K562 (cell line): ENCODE results near the gene CRLF2. TPM values are rescaled to one million over a fixed set of nuclear protein-coding genes. Genes with fewer than 3 reads are reported as not detected.

Experiments used
- ATAC-seq: fragments of 200-7000 bp; cut with Tn5 transposase; 3 replicates; pipeline ENCODE4 v1.9.1; 2020; ENCODE audit warnings: moderate library complexity
- BruUV-seq: library from RNA; stranded (reverse); fragments of 400-500 nt; replicated peaks from 2 replicates; lab custom pipeline; 2021; lab: Mats Ljungman, UMichigan
- CTCF ChIA-PET: fragments of 300-600 bp; formaldehyde crosslinking; extraction: SDS; loops from one replicate; lab custom pipeline; 2021; ENCODE audit warnings: low intra/inter-chr PET ratio; lab: Yijun Ruan, JAX
- POLR2A ChIA-PET: fragments of 300-600, 350-650 bp; sonication (Branson Sonifier 250); formaldehyde crosslinking; extraction: SDS; loops from one replicate; lab custom pipeline; 2021; ENCODE audit warnings: antibody characterized with exemption, inconsistent platforms; lab: Yijun Ruan, JAX
- DNase-seq, 4 experiments: peaks; one replicate each; pipeline versions ENCODE4 v3.0.0 to v3.0.0-alpha.2; 2011 to 2018; ENCODE audit warnings: low spot score in 3 of 4, mixed read lengths in 3 of 4; ENCODE audit errors: extremely low read depth in 1 of 4
- FAIRE-seq: peaks from 2 replicates; lab custom pipeline; 2011; peaks lifted over from hg19 to GRCh38; lab: Jason Lieb, UNC
- H2AFZ ChIP-seq: 2 replicates; pipeline ENCODE4 v1.6.0; 2011; ENCODE audit warnings: low read depth, low read length, control low read depth, inconsistent platforms
- H3K27ac ChIP-seq: fragments of 200-600 bp; 3 replicates; pipeline ENCODE4 v1.8.0; 2011; ENCODE audit warnings: low read depth, mild to moderate bottlenecking, control low read depth, inconsistent platforms, low read length, moderate library complexity, mixed read lengths; ENCODE audit errors: extremely low read depth
- H3K27me3 ChIP-seq, 2 experiments: fragments of 300-600 bp in 1 of 2; 2 replicates in 1 of 2; 3 replicates in 1 of 2; pipeline versions ENCODE4 v1.6.0 to v1.8.0; 2011; ENCODE audit warnings: inconsistent platforms in 2 of 2, low read length in 2 of 2, mild to moderate bottlenecking in 1 of 2, mixed read lengths in 1 of 2, moderate library complexity in 1 of 2; ENCODE audit not compliant: control insufficient read depth in 2 of 2, insufficient read depth in 2 of 2
- H3K36me3 ChIP-seq: fragments of 300-600 bp; 3 replicates; pipeline ENCODE4 v1.8.0; 2011; ENCODE audit warnings: mild to moderate bottlenecking, low read length, inconsistent platforms; ENCODE audit not compliant: control insufficient read depth, insufficient read depth
- H3K4me1 ChIP-seq, 2 experiments: fragments of 200-600 bp in 1 of 2; replicated peaks in 1 of 2; 2 replicates in 1 of 2; 3 replicates in 1 of 2; pipeline versions ENCODE4 v1.5.1 to v1.8.0; 2011; ENCODE audit warnings: inconsistent platforms in 2 of 2, low read length in 2 of 2, mild to moderate bottlenecking in 1 of 2, mixed read lengths in 1 of 2, moderate library complexity in 1 of 2; ENCODE audit not compliant: control insufficient read depth in 2 of 2, insufficient read depth in 2 of 2
- H3K4me2 ChIP-seq: 2 replicates; pipeline ENCODE4 v1.6.1; 2011; ENCODE audit warnings: low read length, control low read depth, inconsistent platforms, mixed read lengths; ENCODE audit not compliant: insufficient read depth
- H3K4me3 ChIP-seq: fragments of 200-600 bp; sonication (generic), shearing (Covaris generic); 2 replicates; pipeline ENCODE4 v1.5.1; 2016; ENCODE audit warnings: control low read depth, inconsistent platforms
- H3K79me2 ChIP-seq: fragments of 200-600 bp; 3 replicates; pipeline ENCODE4 v1.8.0; 2011; ENCODE audit warnings: low read length, inconsistent platforms; ENCODE audit not compliant: control insufficient read depth, insufficient read depth
- H3K9ac ChIP-seq, 2 experiments: 2 replicates each; pipeline versions ENCODE4 v1.6.0 to v1.6.1; 2011; ENCODE audit warnings: low read depth in 2 of 2, low read length in 2 of 2, control low read depth in 1 of 2, inconsistent platforms in 1 of 2, mild to moderate bottlenecking in 1 of 2, mixed read lengths in 1 of 2; ENCODE audit not compliant: insufficient read depth in 1 of 2
- H3K9me1 ChIP-seq: one replicate; pipeline ENCODE4 v1.6.0; 2011; ENCODE audit warnings: inconsistent platforms, mild to moderate bottlenecking, low read length, moderate library complexity; ENCODE audit not compliant: control insufficient read depth, insufficient read depth
- H3K9me3 ChIP-seq: replicated peaks from 2 replicates; pipeline ENCODE4 v1.5.1; 2011; ENCODE audit warnings: low read depth, low read length, inconsistent platforms; ENCODE audit not compliant: control insufficient read depth, insufficient read depth
- H4K20me1 ChIP-seq: replicated peaks from 2 replicates; pipeline ENCODE4 v1.6.1; 2011; ENCODE audit warnings: low read length, inconsistent platforms, mixed read lengths; ENCODE audit not compliant: control insufficient read depth, insufficient read depth
- BMI1 ChIP-seq: fragments of 150-350 bp; IDR thresholded peaks from 2 replicates; pipeline ENCODE4 v1.6.1; 2014; ENCODE audit warnings: low read length
- CREB5 ChIP-seq: fragments of 250-450 bp; sonication (Bioruptor Pico); IDR thresholded peaks from 2 replicates; pipeline ENCODE4 v1.5.0; 2020; ENCODE audit warnings: mild to moderate bottlenecking
- CREBBP ChIP-seq: IDR thresholded peaks from one replicate; pipeline ENCODE4 v1.6.1; 2012; ENCODE audit warnings: low read depth, mild to moderate bottlenecking, control low read depth, inconsistent platforms, low read length
- DACH1 ChIP-seq: fragments of 450-650 bp; IDR thresholded peaks from 2 replicates; pipeline ENCODE4 v1.6.1; 2018; ENCODE audit not compliant: partially characterized antibody
- E2F5 ChIP-seq: sonication (generic); formaldehyde crosslinking; IDR thresholded peaks from 2 replicates; pipeline ENCODE4 v1.8.0; 2022; ENCODE audit warnings: mild to moderate bottlenecking, missing genetic modification reagents
- HBP1 ChIP-seq: fragments of 450-650 bp; formaldehyde crosslinking; IDR thresholded peaks from 2 replicates; pipeline ENCODE4 v1.4.0; 2022; ENCODE audit warnings: missing genetic modification characterization
- HNRNPUL1 ChIP-seq: fragments of 200-400 bp; formaldehyde crosslinking; IDR thresholded peaks from 2 replicates; pipeline ENCODE4 v1.6.1; 2017; ENCODE audit warnings: low read length
- NUFIP1 ChIP-seq: fragments of 450-650 bp; IDR thresholded peaks from 2 replicates; pipeline ENCODE4 v1.6.1; 2018; ENCODE audit not compliant: partially characterized antibody
- PPARD ChIP-seq: fragments of 250-450 bp; sonication (Bioruptor Pico); IDR thresholded peaks from 2 replicates; pipeline ENCODE4 v1.8.0; 2022; ENCODE audit warnings: inconsistent platforms, mild to moderate bottlenecking, moderate library complexity
- PRPF4 ChIP-seq: fragments of 200-400 bp; formaldehyde crosslinking; IDR thresholded peaks from one replicate; pipeline ENCODE4 v1.6.1; 2017; ENCODE audit warnings: low read length, low read depth, mild to moderate bottlenecking; ENCODE audit not compliant: insufficient read depth, poor library complexity, severe bottlenecking
- ZC3H8 ChIP-seq: fragments of 450-650 bp; IDR thresholded peaks from 2 replicates; pipeline ENCODE4 v1.6.1; 2017
- ZEB2 ChIP-seq: fragments of 450-650 bp; IDR thresholded peaks from 2 replicates; pipeline ENCODE4 v1.6.1; 2016
- ZNF280B ChIP-seq: fragments of 250-450 bp; sonication (Bioruptor Pico); IDR thresholded peaks from 2 replicates; pipeline ENCODE4 v1.5.1; 2021; ENCODE audit warnings: mild to moderate bottlenecking
- ZNF282 ChIP-seq: sonication (generic); formaldehyde crosslinking; IDR thresholded peaks from 2 replicates; pipeline ENCODE4 v1.8.1; 2023; ENCODE audit warnings: missing genetic modification reagents
- ZNF696 ChIP-seq: fragments of 250-450 bp; sonication (Bioruptor Pico); conservative IDR thresholded peaks from 2 replicates; pipeline ENCODE4 v1.4.0; 2020; ENCODE audit warnings: mild to moderate bottlenecking, moderate library complexity
- WGBS: fragments of 100-300 bp; shearing (Covaris generic); methylation state at CpG from one replicate; pipeline ENCODE4 v1.1.6; 2016; ENCODE audit warnings: low coverage, mixed read lengths; ENCODE audit not compliant: insufficient coverage; ENCODE audit errors: missing lambda C conversion rate; 5-methylcytosine and 5-hydroxymethylcytosine counted together
- in situ Hi-C: fragments of 300-500 bp; cut with MboI; formaldehyde crosslinking; loops from 4 replicates; pipeline ENCODE4 v1.15.0; 2018; ENCODE audit warnings: inconsistent platforms, mixed read lengths
- intact Hi-C: fragments of 100-400 bp; cut with micrococcal nuclease; formaldehyde crosslinking; loops from 2 replicates; pipeline ENCODE4 v1.14.2; 2022
- polyA plus RNA-seq, 8 experiments: library from polyadenylated mRNA; depleted of rRNA in 4 of 8; stranded (reverse) in 5 of 8; unstranded in 3 of 8; fragments of >200 nt; fragmentation: Nextera tagmentation in 2 of 8; fragmentation: Illumina TruSeq in 1 of 8; extraction: Ambion mirVana in 2 of 8; extraction: Trizol in 1 of 8; gene quantifications; 2 replicates each; pipeline versions ENCODE4 v1.2.1 to v1.2.3, GENCODE V29; 2011 to 2014; ENCODE audit warnings: inconsistent platforms in 1 of 8, missing spikeins in 1 of 8
- total RNA-seq, 7 experiments: library from RNA; depleted of rRNA in 6 of 7; stranded (reverse); fragments of >200 nt in 6 of 7; fragmentation: Illumina TruSeq in 2 of 7; extraction: Trizol in 2 of 7; gene quantifications; 2 replicates each; pipeline versions ENCODE4 v1.2.1 to v1.2.3, GENCODE V29; 2011 to 2021; ENCODE audit warnings: low replicate concordance in 1 of 7
- TF ChIP-seq, protein P1 (sequence below): fragments of 200-800 bp; sonication (Bioruptor generic); IDR thresholded peaks from 2 replicates; pipeline ENCODE4 v1.6.1; 2017; ENCODE audit warnings: missing genetic modification characterization, missing compliant biosample characterization

CRLF2 gene
- total and polyA plus RNA-seq, 9 of the 15 experiments (the other 6 are each of a cell fraction or from before 2014, with no cell fraction given) = not detected

GRCh38 chrX:1190596-1191145 lies 21.8 kb downstream of the CRLF2 start (continued):
- TF ChIP-seq CREB5 (no peak), CREBBP (no peak), PRPF4 (no peak), DACH1 (no peak), ZNF282 (CRISPR knock-in tag) (no peak), ZNF696 (CRISPR knock-in tag) (no peak)
- TF ChIP-seq, all 486 proteins: peak for 0

DNA sequence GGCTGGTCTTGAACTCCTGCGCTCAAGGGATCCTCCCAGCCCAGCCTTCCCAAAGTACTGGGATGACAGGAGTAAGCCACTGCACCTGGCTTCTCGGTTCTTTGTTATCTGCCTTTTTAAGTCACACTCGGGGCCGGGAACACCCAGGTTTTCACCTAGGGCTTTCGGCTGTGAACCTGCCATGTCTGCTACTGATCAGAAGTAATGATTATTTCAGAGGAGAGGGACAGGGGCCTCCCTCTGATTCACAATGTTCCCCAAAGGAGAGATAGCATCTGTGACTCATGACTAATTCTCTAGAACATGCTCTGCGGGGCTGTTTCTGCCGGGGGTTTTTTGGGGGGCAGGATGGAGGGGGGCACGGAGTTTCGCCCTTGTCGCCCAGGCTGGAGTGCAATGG lies 26.9 kb downstream of the CRLF2 start:
- no peak overlapping the region for H3K4me2 ChIP-seq
- no peak for DNase-seq
- no peak overlapping the region for H3K4me3 ChIP-seq
- FAIRE-seq = no peak
- WGBS = 0% methylated on average over 3 of the region's 10 CpGs
- no peak overlapping the region for H3K9ac ChIP-seq
- in situ Hi-C loops = no loop called here
- no TSS peak for BruUV-seq
- no peaks in the 10 kb centered on the region; a peak in 1 of 5 replicates for H3K4me1 ChIP-seq
- CTCF ChIA-PET = no interaction called here
- H3K27ac ChIP-seq = no peak overlapping the region
- H3K36me3 ChIP-seq = no peaks in the 10 kb centered on the region
- POLR2A ChIA-PET = no interaction called here
- no peaks in the 10 kb centered on the region for H4K20me1 ChIP-seq
- no peaks in the 10 kb centered on the region for H3K9me1 ChIP-seq
- ATAC-seq = no peak
- H2AFZ ChIP-seq = no peak overlapping the region
- peaks cover 0 to 2% of the 10 kb centered on the region in 2 experiments; a peak in 2 of 5 replicates for H3K27me3 ChIP-seq
- H3K79me2 ChIP-seq = no peaks in the 10 kb centered on the region
- intact Hi-C loops = no loop called here
- H3K9me3 ChIP-seq = no peaks in the 10 kb centered on the region
- TF ChIP-seq ZEB2 (no peak), BMI1 (no peak), E2F5 (CRISPR knock-in tag) (no peak), HBP1 (no peak), NUFIP1 (no peak), PPARD (CRISPR knock-in tag) (no peak), HNRNPUL1 (no peak), ZC3H8 (no peak), ZNF280B (CRISPR knock-in tag) (no peak)
- TF ChIP-seq, protein P1, sequence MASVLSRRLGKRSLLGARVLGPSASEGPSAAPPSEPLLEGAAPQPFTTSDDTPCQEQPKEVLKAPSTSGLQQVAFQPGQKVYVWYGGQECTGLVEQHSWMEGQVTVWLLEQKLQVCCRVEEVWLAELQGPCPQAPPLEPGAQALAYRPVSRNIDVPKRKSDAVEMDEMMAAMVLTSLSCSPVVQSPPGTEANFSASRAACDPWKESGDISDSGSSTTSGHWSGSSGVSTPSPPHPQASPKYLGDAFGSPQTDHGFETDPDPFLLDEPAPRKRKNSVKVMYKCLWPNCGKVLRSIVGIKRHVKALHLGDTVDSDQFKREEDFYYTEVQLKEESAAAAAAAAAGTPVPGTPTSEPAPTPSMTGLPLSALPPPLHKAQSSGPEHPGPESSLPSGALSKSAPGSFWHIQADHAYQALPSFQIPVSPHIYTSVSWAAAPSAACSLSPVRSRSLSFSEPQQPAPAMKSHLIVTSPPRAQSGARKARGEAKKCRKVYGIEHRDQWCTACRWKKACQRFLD (CRISPR knock-in tag) = no peak
